Measurements from ENCODE around the gene NRXN3.

The NRXN3 gene

GRCh38 chr14:78975734-78976133, 805.6 kb downstream of the NRXN3 start:
- H3K4me2 ChIP-seq (ENCODE audit: low read depth, low read length, poor library complexity, severe bottlenecking), result no peak overlapping the region
- no peaks in the 10 kb centered on the region for H3K79me2 ChIP-seq (ENCODE audit: insufficient read depth, low read length)
- no peak overlapping the region for H2AFZ ChIP-seq (ENCODE audit: low read depth, low read length, severe bottlenecking)
- no peak for TF ChIP-seq EZH2phosphoT487 (conservative IDR thresholded peaks at IDR 0.05; ENCODE audit: low read length)
- TF ChIP-seq CTCF (IDR thresholded peaks at IDR 0.05; ENCODE audit: insufficient read depth, low read length, poor library complexity, severe bottlenecking), result no peak
- H3K9ac ChIP-seq (ENCODE audit: low read length), result no peak overlapping the region
- no peaks in the 10 kb centered on the region for H3F3A ChIP-seq (ENCODE audit: insufficient read depth)
- no peaks in the 10 kb centered on the region for H3K36me3 ChIP-seq (ENCODE audit: low read length)
- no peaks in the 10 kb centered on the region for H3K27me3 ChIP-seq (ENCODE audit: low read length)
- no peak overlapping the region for H3K4me3 ChIP-seq (ENCODE audit: insufficient read depth, low read length, poor library complexity, severe bottlenecking)
- no peaks in the 10 kb centered on the region for H4K20me1 ChIP-seq (ENCODE audit: low read depth, low read length)
- no peaks in the 10 kb centered on the region for H3K9me3 ChIP-seq (ENCODE audit: insufficient read depth, low read length)
- no peak overlapping the region for H3K27ac ChIP-seq (ENCODE audit: low read depth, low read length)
- H3K9me2 ChIP-seq (replicated peaks; ENCODE audit: insufficient read depth, low read length), result no peaks in the 10 kb centered on the region

- no peaks in the 10 kb centered on the region for H3K79me2 ChIP-seq (ENCODE audit: insufficient read depth, low read length)
- no peaks in the 10 kb centered on the region for H3K36me3 ChIP-seq (ENCODE audit: low read length)
- no peaks in the 10 kb centered on the region for H3K9me2 ChIP-seq (replicated peaks; ENCODE audit: insufficient read depth, low read length)
- H4K20me1 ChIP-seq (ENCODE audit: low read depth, low read length), result no peaks in the 10 kb centered on the region
- H3K9ac ChIP-seq (ENCODE audit: low read length), result no peak overlapping the region
- H3K9me3 ChIP-seq (ENCODE audit: insufficient read depth, low read length), result no peaks in the 10 kb centered on the region
- H3K27ac ChIP-seq (ENCODE audit: low read depth, low read length), result no peak overlapping the region
- H3F3A ChIP-seq (ENCODE audit: insufficient read depth), result no peaks in the 10 kb centered on the region
- H3K4me2 ChIP-seq (ENCODE audit: low read depth, low read length, poor library complexity, severe bottlenecking), result no peak overlapping the region
- no peaks in the 10 kb centered on the region for H3K27me3 ChIP-seq (ENCODE audit: low read length)
- H3K4me3 ChIP-seq (ENCODE audit: insufficient read depth, low read length, poor library complexity, severe bottlenecking), result no peak overlapping the region
- H2AFZ ChIP-seq (ENCODE audit: low read depth, low read length, severe bottlenecking), result no peak overlapping the region
- TF ChIP-seq CTCF (IDR thresholded peaks at IDR 0.05; ENCODE audit: insufficient read depth, low read length, poor library complexity, severe bottlenecking) (no peak), EZH2phosphoT487 (conservative IDR thresholded peaks at IDR 0.05; ENCODE audit: low read length) (no peak)
Measured at GRCh38 chr14:78978896-78979295, 808.7 kb downstream of the NRXN3 start.

- Histone ChIP-seq H4K20me1 (ENCODE audit: low read depth, low read length) (no peaks in the 10 kb centered on the region), H3K9me3 (ENCODE audit: insufficient read depth, low read length) (no peaks in the 10 kb centered on the region), H3K9me2 (replicated peaks; ENCODE audit: insufficient read depth, low read length) (no peaks in the 10 kb centered on the region), H3K9ac (ENCODE audit: low read length) (no peak overlapping the region), H3K27ac (ENCODE audit: low read depth, low read length) (no peak overlapping the region), H3K4me2 (ENCODE audit: low read depth, low read length, poor library complexity, severe bottlenecking) (no peak overlapping the region), H3K27me3 (ENCODE audit: low read length) (no peaks in the 10 kb centered on the region), H3K79me2 (ENCODE audit: insufficient read depth, low read length) (no peaks in the 10 kb centered on the region), H3K4me3 (ENCODE audit: insufficient read depth, low read length, poor library complexity, severe bottlenecking) (no peak overlapping the region), H2AFZ (ENCODE audit: low read depth, low read length, severe bottlenecking) (no peak overlapping the region), H3K36me3 (ENCODE audit: low read length) (no peaks in the 10 kb centered on the region), H3F3A (ENCODE audit: insufficient read depth) (no peaks in the 10 kb centered on the region)
- TF ChIP-seq CTCF (IDR thresholded peaks at IDR 0.05; ENCODE audit: insufficient read depth, low read length, poor library complexity, severe bottlenecking) (no peak), EZH2phosphoT487 (conservative IDR thresholded peaks at IDR 0.05; ENCODE audit: low read length) (no peak)
Measured at GRCh38 chr14:78982551-78982950, 812.4 kb downstream of the NRXN3 start.
